Suprapubic skin (tissue), 3 donors: Measurements from ENCODE around the gene MIER1.

Source experiments
- POLR2AphosphoS5 ChIP-seq, 3 donors: sonication (generic); formaldehyde crosslinking; IDR thresholded peaks; one replicate each; pipeline ENCODE4 v1.6.1; 2017; ENCODE audit warnings: antibody characterized with exemption in 3 of 3
- TF ChIP-seq, protein P1 (sequence below), 2 donors: fragments of 200-600 bp in 1 of 2; fragments of 450-650 bp in 1 of 2; sonication (generic) in 1 of 2; IDR thresholded peaks; one replicate each; pipeline ENCODE4 v1.5.1; 2016 to 2019; ENCODE audit warnings: antibody characterized with exemption in 2 of 2, mild to moderate bottlenecking in 1 of 2, moderate library complexity in 1 of 2

DNA sequence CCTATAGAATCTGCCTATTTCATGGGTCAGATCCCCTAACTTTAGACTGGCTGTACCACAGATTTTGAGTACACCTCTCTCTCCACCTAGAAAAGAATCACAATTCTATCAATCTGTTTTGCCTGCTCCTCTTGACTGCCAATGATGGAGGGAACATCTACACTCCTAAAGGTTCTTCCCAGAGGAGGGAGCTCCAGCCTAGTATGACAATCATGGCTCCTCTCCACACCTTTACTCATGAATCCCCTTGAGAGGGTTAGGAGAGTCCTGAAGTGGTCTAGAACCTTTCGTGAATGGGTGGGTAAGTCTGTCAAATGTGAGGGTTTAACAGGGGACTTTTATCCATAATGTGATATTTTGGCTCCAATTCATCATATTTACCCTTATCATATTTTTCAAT lies 48.1 kb upstream of the MIER1 start:
- TF ChIP-seq, protein P1, sequence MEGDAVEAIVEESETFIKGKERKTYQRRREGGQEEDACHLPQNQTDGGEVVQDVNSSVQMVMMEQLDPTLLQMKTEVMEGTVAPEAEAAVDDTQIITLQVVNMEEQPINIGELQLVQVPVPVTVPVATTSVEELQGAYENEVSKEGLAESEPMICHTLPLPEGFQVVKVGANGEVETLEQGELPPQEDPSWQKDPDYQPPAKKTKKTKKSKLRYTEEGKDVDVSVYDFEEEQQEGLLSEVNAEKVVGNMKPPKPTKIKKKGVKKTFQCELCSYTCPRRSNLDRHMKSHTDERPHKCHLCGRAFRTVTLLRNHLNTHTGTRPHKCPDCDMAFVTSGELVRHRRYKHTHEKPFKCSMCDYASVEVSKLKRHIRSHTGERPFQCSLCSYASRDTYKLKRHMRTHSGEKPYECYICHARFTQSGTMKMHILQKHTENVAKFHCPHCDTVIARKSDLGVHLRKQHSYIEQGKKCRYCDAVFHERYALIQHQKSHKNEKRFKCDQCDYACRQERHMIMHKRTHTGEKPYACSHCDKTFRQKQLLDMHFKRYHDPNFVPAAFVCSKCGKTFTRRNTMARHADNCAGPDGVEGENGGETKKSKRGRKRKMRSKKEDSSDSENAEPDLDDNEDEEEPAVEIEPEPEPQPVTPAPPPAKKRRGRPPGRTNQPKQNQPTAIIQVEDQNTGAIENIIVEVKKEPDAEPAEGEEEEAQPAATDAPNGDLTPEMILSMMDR (IDR thresholded peaks at IDR 0.05), result no peak
- no peak for TF ChIP-seq POLR2AphosphoS5 (IDR thresholded peaks at IDR 0.05)
